Stimulated activated naive CD8-positive, alpha-beta T cell treated with anti-CD3 and anti-CD28 coated beads, Interleukin-15, amount 100 ng/mL, for 72 hours (primary cell): ENCODE results near the gene ARHGAP10.

Experiments used
- ATAC-seq: fragments of 150-1000 bp; cut with Tn5 transposase; 2 replicates; pipeline ENCODE4 v1.10.0; 2021; ENCODE audit warnings: mild to moderate bottlenecking, moderate library complexity
- DNase-seq, 2 donors: peaks; one replicate each; pipeline ENCODE4 v3.0.0; 2021 to 2022
- H3K27ac Mint-ChIP-seq, 2 donors: one replicate each; pipeline ENCODE4 v1.8.0; 2022; ENCODE audit warnings: mild to moderate bottlenecking in 2 of 2, mixed read lengths in 2 of 2, moderate library complexity in 2 of 2
- H3K27me3 Mint-ChIP-seq: one replicate; pipeline ENCODE4 v1.8.0; 2022; ENCODE audit warnings: mixed read lengths
- H3K4me1 Mint-ChIP-seq: one replicate; pipeline ENCODE4 v1.8.0; 2022; ENCODE audit warnings: mild to moderate bottlenecking, mixed read lengths
- H3K4me3 Mint-ChIP-seq, 2 donors: one replicate each; pipeline ENCODE4 v1.8.0; 2022; ENCODE audit warnings: mild to moderate bottlenecking in 2 of 2, mixed read lengths in 2 of 2, moderate library complexity in 1 of 2
- H3K9me3 Mint-ChIP-seq, 2 donors: one replicate each; pipeline ENCODE4 v1.8.0; 2022; ENCODE audit warnings: mixed read lengths in 2 of 2

Gene ARHGAP10

DNA sequence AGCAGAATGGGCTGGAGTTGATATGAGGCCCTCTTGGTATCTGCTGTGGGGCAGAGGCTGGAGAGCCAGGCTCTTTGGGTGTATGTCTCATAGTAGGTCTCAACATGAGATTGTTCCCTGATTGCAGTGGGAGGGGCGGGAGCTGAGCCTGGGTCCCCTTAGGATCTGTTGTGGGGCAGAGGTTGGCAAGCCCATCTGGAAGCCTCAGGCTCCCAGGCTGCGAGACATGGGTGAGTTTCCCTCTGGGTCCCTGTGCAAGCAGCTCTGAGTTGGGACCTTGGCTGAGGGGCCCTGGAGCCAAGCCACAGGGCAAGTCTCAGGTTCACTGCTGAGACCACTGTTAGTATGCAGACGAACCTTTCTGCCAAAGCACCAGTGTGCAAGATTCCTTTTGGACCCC, 201.9 kb downstream of the ARHGAP10 start:
- DNase-seq: no peak
- H3K27ac Mint-ChIP-seq: no peak overlapping the region
- H3K9me3 Mint-ChIP-seq: no peaks in the 10 kb centered on the region
- H3K4me3 Mint-ChIP-seq: no peak overlapping the region
- H3K27me3 Mint-ChIP-seq: no peaks in the 10 kb centered on the region
- H3K4me1 Mint-ChIP-seq: no peaks in the 10 kb centered on the region
- peak; percentile 7 for ATAC-seq

- Mint-ChIP-seq H3K27me3 (no peaks in the 10 kb centered on the region), H3K9me3 (no peaks in the 10 kb centered on the region), H3K27ac (no peak overlapping the region), H3K4me3 (no peak overlapping the region), H3K4me1 (peaks cover 13% of the 10 kb centered on the region)
- DNase-seq (no peak), ATAC-seq (no peak)
Observed at GRCh38 chr4:147938496-147938895, 206.6 kb downstream of the ARHGAP10 start.

DNA sequence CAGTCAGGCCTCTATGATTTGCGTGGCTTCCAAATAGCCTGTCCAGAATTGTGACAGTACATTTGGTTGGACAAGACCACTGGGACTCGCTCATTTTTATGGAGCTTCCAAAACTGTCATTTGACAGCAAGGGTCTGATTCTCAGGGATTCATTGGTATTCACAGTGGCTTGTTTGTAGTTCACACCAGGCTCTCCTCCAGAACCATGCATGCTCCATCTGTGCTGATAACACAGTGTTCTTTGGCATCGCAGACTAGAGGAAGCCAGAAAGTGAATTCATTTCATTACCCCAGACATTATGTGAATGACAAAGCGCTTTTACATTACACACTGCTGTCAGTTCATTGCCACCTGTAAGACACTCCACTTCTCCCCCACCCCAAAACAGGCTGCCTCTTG, 208.3 kb downstream of the ARHGAP10 start:
- Mint-ChIP-seq H3K27ac (no peak overlapping the region), H3K4me1 (peaks cover 30% of the 10 kb centered on the region), H3K27me3 (no peaks in the 10 kb centered on the region), H3K9me3 (no peaks in the 10 kb centered on the region), H3K4me3 (no peak overlapping the region)
- no peak for DNase-seq
- ATAC-seq: no peak

DNA sequence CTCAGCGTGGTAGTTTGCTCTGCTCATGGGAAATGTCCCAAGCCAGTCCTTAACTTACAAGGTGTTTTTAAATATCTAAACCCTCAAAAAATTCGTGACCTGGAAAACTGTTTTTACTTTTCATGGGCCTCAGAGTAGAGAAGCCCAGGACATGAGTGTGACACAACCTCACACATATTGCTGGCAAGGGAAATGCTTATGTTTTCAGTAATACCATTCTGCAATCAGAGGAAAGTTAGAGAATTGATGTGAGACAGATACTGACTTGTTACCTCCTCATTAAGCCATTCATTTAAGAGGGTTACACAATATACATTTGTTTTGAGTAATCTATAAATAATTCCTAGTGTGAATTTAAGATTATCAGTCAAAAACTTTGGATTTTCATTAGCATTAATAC, 209.5 kb downstream of the ARHGAP10 start:
- Mint-ChIP-seq H3K27ac (no peak overlapping the region), H3K4me1 (peaks cover 32% of the 10 kb centered on the region), H3K4me3 (no peak overlapping the region), H3K27me3 (no peaks in the 10 kb centered on the region), H3K9me3 (no peaks in the 10 kb centered on the region)
- ATAC-seq: no peak
- DNase-seq: no peak

- peak; percentile 70 for ATAC-seq
- no peaks in the 10 kb centered on the region for H3K27me3 Mint-ChIP-seq
- DNase-seq: no peak
- H3K9me3 Mint-ChIP-seq: no peaks in the 10 kb centered on the region
- H3K4me3 Mint-ChIP-seq: peak overlapping the region in 1 of 2 donors; percentile 53
- H3K27ac Mint-ChIP-seq: peak overlapping the region in 1 of 2 donors; percentile 93
- H3K4me1 Mint-ChIP-seq: peaks cover 32% of the 10 kb centered on the region
Observed at GRCh38 chr4:147942729-147943128, 210.8 kb downstream of the ARHGAP10 start.

DNA sequence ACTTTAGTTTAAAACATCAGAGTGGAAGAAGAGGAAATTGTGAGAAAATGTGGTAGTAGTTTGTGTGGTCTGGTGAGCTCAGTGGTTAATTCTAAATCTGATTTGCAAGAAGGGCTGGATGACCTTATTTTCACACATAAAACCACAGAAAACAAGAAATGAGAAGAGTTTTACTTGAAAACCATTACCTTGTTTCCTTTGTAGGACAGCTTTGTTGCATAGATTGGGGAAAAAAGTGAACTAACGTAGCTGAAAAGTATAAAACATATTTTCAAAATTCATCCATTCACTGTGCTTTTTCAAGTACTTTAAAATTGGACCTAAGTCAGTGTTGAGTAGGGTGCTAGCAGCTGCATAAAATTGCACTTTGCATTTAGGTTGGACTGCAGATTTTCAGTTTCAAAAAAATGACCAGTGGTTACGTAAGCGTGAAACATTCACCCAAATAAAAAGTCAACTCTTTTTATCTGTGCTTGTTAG, 211.3 kb downstream of the ARHGAP10 start:
- peak overlapping the region in 1 of 2 donors; percentile 53 for H3K4me3 Mint-ChIP-seq
- peak overlapping the region in 1 of 2 donors; percentile 93 for H3K27ac Mint-ChIP-seq
- no peak for DNase-seq
- peaks cover 32% of the 10 kb centered on the region for H3K4me1 Mint-ChIP-seq
- no peaks in the 10 kb centered on the region for H3K27me3 Mint-ChIP-seq
- H3K9me3 Mint-ChIP-seq: no peaks in the 10 kb centered on the region
- peak; percentile 89 for ATAC-seq

- H3K4me3 Mint-ChIP-seq: peak overlapping the region in 1 of 2 donors; percentile 3
- no peaks in the 10 kb centered on the region for H3K9me3 Mint-ChIP-seq
- ATAC-seq (peak; percentile 70), DNase-seq (no peak)
- no peaks in the 10 kb centered on the region for H3K27me3 Mint-ChIP-seq
- no peak overlapping the region for H3K27ac Mint-ChIP-seq
- H3K4me1 Mint-ChIP-seq: peaks cover 32% of the 10 kb centered on the region
Observed at GRCh38 chr4:147944249-147944648, 212.4 kb downstream of the ARHGAP10 start.

- Mint-ChIP-seq H3K27me3 (no peaks in the 10 kb centered on the region), H3K4me1 (peaks cover 32% of the 10 kb centered on the region), H3K4me3 (no peak overlapping the region), H3K27ac (no peak overlapping the region), H3K9me3 (no peaks in the 10 kb centered on the region)
- DNase-seq (no peak), ATAC-seq (no peak)
Observed at GRCh38 chr4:147944670-147945260, 212.9 kb downstream of the ARHGAP10 start.

DNA sequence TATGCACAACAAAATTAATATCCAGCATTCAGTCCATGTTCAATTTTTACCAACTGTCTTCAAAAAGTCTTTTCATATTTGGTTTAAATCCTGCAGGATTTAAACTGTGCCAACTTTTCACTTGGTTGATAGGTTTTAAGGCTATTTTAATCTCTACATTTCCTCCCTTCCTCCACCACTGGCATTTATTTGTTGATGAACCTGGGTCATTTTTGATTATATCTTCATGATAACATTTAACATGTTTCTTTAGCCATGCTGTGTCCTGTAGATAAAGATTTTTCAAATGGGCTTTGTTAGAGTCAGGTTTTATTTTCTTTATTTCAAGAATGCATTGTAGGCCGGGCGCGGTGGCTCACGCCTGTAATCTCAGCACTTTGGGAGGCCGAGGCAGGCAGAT, 216.4 kb downstream of the ARHGAP10 start:
- ATAC-seq: no peak
- Mint-ChIP-seq H3K4me1 (peaks cover 21% of the 10 kb centered on the region), H3K9me3 (no peaks in the 10 kb centered on the region), H3K4me3 (no peak overlapping the region), H3K27ac (no peak overlapping the region), H3K27me3 (no peaks in the 10 kb centered on the region)
- DNase-seq: no peak

DNA sequence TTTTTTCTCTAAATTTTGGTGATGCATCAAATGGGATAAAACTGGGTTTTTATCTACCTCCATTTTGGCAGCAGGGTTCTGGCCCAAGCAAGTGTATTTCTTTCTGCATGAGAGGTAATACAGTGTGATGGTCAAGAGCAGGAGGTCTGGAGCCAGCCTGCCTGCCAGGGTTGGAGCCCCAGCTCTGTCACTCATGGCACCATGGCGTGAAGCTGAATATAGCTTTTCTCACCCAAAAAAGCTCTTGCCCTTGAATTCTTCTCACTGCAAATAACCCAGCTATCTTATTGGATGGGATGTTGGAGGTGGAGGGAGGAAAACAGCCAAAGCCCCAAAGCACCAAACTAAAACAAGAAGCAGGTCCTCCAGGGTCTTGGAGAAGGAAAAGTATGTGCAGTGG, 218.4 kb downstream of the ARHGAP10 start:
- Mint-ChIP-seq H3K4me1 (peaks cover 1% of the 10 kb centered on the region), H3K9me3 (no peaks in the 10 kb centered on the region), H3K4me3 (no peak overlapping the region), H3K27me3 (no peaks in the 10 kb centered on the region), H3K27ac (peak overlapping the region in 1 of 2 donors; percentile 15)
- ATAC-seq (no peak), DNase-seq (no peak)

DNA sequence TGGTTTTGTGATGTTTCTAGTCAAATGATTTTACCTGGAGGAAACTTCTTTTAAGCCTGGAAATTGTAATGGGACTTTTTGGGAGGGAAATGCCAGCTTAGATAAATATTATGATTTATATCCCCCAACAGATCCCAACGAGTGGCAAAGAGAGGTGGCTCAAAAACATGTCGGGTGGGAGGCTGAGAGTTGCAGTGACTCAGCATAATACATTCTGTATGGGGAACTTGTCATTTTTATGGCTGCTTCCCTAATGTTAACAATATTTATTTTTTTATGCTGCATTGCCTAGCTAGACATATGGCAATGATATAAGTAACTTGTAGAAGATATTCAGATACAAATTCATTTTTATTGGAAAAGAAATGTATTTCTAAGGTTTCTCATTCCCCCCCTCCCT, 219.0 kb downstream of the ARHGAP10 start:
- Mint-ChIP-seq H3K9me3 (no peaks in the 10 kb centered on the region), H3K4me3 (no peak overlapping the region), H3K27ac (no peak overlapping the region), H3K27me3 (no peaks in the 10 kb centered on the region), H3K4me1 (no peaks in the 10 kb centered on the region)
- ATAC-seq (no peak), DNase-seq (no peak)

DNA sequence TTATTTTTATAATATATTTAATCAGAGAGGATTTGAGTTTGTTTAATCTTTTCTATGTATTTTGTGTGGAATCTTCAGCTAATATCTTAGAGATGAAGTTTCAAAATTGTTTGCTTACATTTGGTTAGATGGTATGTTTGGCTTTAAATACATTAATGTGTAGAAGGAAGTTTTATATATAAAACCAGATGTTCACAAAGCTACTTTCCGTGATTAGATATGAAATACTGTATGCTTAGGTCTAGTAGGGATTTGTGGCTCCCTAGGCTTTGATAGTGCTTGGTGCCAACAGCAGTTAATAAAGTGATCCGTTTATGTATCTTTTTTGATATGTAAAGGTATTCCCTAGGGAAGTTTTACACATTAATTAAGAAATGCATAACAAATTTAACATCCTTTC, 223.0 kb downstream of the ARHGAP10 start:
- ATAC-seq: no peak
- no peaks in the 10 kb centered on the region for H3K9me3 Mint-ChIP-seq
- H3K27ac Mint-ChIP-seq: no peak overlapping the region
- no peak for DNase-seq
- H3K4me1 Mint-ChIP-seq: no peaks in the 10 kb centered on the region
- no peaks in the 10 kb centered on the region for H3K27me3 Mint-ChIP-seq
- H3K4me3 Mint-ChIP-seq: no peak overlapping the region

DNA sequence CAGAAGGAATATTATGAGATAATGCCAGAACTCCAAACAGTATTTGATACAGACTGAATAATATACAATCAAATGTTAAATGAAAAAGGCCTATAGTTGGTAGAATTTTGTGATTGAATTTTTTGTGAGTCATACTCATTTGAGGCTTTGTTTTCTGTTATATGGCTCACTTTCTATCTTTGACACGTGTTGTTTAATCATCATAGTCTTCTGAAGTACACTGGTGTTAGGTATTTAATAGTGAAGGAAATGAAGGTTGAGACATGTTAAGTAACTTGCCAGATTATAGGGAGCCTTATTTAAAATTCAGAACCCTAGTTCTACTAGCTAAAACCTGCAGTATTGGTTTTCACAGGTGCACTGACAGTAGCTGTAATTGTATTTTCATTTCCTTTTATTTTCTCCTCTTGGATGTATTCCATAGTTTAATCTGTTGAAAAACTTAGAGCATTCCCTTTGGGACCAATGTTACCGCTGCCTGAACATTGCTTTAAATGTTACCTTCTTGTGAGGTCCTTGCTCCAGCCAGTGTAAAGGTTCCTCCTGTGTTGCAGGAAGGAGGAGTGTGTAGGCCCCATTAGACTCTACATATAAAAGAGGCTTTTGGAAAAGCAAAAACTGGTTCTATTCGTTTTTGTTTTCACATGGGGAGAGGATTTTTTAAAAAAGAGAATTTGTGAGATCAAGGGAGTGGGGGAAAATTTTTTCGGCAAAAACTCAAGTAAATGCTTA, 224.1 kb downstream of the ARHGAP10 start:
- H3K4me1 Mint-ChIP-seq: no peaks in the 10 kb centered on the region
- H3K27me3 Mint-ChIP-seq: no peaks in the 10 kb centered on the region
- no peak overlapping the region for H3K27ac Mint-ChIP-seq
- ATAC-seq (no peak), DNase-seq (no peak)
- no peaks in the 10 kb centered on the region for H3K9me3 Mint-ChIP-seq
- no peak overlapping the region for H3K4me3 Mint-ChIP-seq

DNA sequence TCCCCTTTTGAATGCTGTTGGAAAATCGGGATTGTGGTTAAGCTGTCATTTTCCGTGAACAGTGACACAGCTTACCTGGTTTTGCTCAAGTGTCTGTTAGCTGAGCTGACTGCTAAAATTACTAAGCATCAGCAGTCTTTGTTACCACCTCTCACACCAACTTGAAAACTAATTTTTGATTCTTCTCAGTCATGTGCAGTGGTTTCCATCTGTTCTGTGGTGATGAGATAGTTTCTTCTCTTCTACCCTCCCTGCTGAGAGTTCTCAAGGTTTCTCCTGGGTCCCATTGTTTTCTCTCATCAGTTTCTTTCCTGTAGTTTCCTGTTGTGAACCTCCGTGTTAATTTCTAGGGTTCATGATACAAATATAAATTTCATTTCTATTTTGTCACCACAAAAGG, 225.6 kb downstream of the ARHGAP10 start:
- ATAC-seq: no peak
- no peak overlapping the region for H3K27ac Mint-ChIP-seq
- no peak overlapping the region for H3K4me3 Mint-ChIP-seq
- no peaks in the 10 kb centered on the region for H3K9me3 Mint-ChIP-seq
- DNase-seq: no peak
- H3K4me1 Mint-ChIP-seq: no peaks in the 10 kb centered on the region
- H3K27me3 Mint-ChIP-seq: no peaks in the 10 kb centered on the region

GRCh38 chr4:147958057-147958456, 226.2 kb downstream of the ARHGAP10 start:
- Mint-ChIP-seq H3K4me3 (no peak overlapping the region), H3K27me3 (no peaks in the 10 kb centered on the region), H3K4me1 (no peaks in the 10 kb centered on the region), H3K27ac (no peak overlapping the region), H3K9me3 (peaks cover 0 to 3% of the 10 kb centered on the region in 2 donors)
- DNase-seq (no peak), ATAC-seq (no peak)

- peaks cover 0 to 4% of the 10 kb centered on the region in 2 donors for H3K9me3 Mint-ChIP-seq
- H3K4me3 Mint-ChIP-seq: no peak overlapping the region
- no peaks in the 10 kb centered on the region for H3K4me1 Mint-ChIP-seq
- DNase-seq: no peak
- no peak for ATAC-seq
- H3K27ac Mint-ChIP-seq: no peak overlapping the region
- H3K27me3 Mint-ChIP-seq: no peaks in the 10 kb centered on the region
Observed at GRCh38 chr4:147958489-147959065, 226.7 kb downstream of the ARHGAP10 start.
